Measurements from ENCODE around the gene LHB.
A peak's percentile ranks its signal among the peaks of the same experiment; 100 is the strongest.
"Not testable (repeated sequence)": the region's sequence is repeated elsewhere in the genome, so short reads cannot be mapped to it uniquely, and the experiment has no call there.

LHB gene

DNA sequence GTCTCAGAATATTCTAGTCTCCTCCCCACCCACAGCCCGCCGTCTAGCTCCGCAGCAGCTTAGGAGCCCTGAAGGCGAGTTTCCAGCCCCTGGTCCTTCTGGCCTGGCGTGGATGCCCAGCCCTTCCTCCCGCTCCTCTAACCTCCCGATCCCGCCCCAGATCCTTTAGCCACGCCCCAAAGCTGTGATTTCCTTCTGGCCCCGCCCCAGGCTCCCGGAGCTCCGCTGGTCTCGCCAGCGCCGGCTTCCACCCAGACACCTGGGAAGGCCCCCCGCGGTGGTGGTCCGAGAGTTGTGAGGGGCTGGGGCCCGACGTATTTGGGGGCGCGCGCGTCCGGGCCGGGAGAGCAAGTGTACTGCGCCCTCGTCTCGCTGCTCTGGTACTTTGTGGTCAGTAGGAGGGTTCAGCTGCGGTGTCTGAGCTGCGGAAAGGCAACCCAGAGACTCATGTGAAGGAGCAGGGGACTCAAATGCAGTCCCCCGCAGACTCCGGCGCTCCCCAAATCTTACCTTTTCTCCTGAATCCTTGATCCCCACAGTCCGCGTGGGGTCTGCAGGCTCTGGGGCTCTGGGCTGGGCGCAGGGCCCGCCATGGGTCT, 40.8 kb upstream of the LHB start, which contains the start of gene CGB7:
Gene CGB7 (minus strand): TSS at position 114 of the 599 bp plus-strand sequence. CDS start 2,374 bp downstream, outside the sequence.
- peak within 1 kb of the TSS; percentile 4 for H2AFZ ChIP-seq (ENCODE audit: insufficient read depth, low read length, poor library complexity)
- peaks cover 0 to 2% of the 10 kb centered on the region in 2 experiments for H3K36me3 ChIP-seq (ENCODE audit: control insufficient read depth in 1 of 2, insufficient read depth in 2 of 2, low read length in 2 of 2)
- H3K4ac ChIP-seq (ENCODE audit: low read depth, low read length): no peak within 1 kb of the TSS
- no CpG with 5 or more reads among the region's 38 CpGs for WGBS (ENCODE audit: extremely low coverage, insufficient coverage, insufficient read length)
- no peak within 1 kb of the TSS for H3K27ac ChIP-seq (ENCODE audit: low read depth, low read length)
- peaks cover 4% of the 10 kb centered on the region for H3K79me2 ChIP-seq (ENCODE audit: control insufficient read depth, insufficient read depth, low read length, poor library complexity)
- H2BK120ac ChIP-seq (ENCODE audit: insufficient read depth, low read length, poor library complexity): no peak within 1 kb of the TSS
- H4K12ac ChIP-seq (ENCODE audit: low read depth, low read length): no peak within 1 kb of the TSS
- H3K14ac ChIP-seq (ENCODE audit: low read length): peak within 1 kb of the TSS; percentile 11
- H2BK12ac ChIP-seq (ENCODE audit: low read length): no peak within 1 kb of the TSS
- peak within 1 kb of the TSS; percentile 29 for H4K91ac ChIP-seq (ENCODE audit: low read depth, low read length)
- peaks cover 2% of the 10 kb centered on the region for H3K9me3 ChIP-seq (ENCODE audit: insufficient read depth, low read depth, low read length)
- no peak within 1 kb of the TSS for H3K9ac ChIP-seq (ENCODE audit: low read length)
- H3K23ac ChIP-seq (ENCODE audit: low read length): no peak within 1 kb of the TSS
- peak within 1 kb of the TSS; percentile 62 for H3K4me3 ChIP-seq (ENCODE audit: low read depth, low read length)
- H3K18ac ChIP-seq (ENCODE audit: low read length): peak within 1 kb of the TSS; percentile 42
- peaks cover 5% of the 10 kb centered on the region for H3K27me3 ChIP-seq (ENCODE audit: insufficient read depth, low read length)
- H3K4me2 ChIP-seq (ENCODE audit: low read length): peak within 1 kb of the TSS; percentile 75
- peaks cover 2 to 16% of the 10 kb centered on the region in 2 experiments for H3K4me1 ChIP-seq (ENCODE audit: control insufficient read depth in 1 of 2, insufficient read depth in 2 of 2, low read length in 2 of 2)
- H3K79me1 ChIP-seq (ENCODE audit: low read length): peaks cover 16% of the 10 kb centered on the region
- peak within 1 kb of the TSS; percentile 46 for H4K8ac ChIP-seq (ENCODE audit: low read depth, low read length)
- peak in 1 of 2 donors; percentile 62 for DNase-seq
- no peak within 1 kb of the TSS for H2BK5ac ChIP-seq (ENCODE audit: low read depth, low read length, poor library complexity)
- H2AK5ac ChIP-seq (ENCODE audit: low read length): no peak within 1 kb of the TSS

DNA sequence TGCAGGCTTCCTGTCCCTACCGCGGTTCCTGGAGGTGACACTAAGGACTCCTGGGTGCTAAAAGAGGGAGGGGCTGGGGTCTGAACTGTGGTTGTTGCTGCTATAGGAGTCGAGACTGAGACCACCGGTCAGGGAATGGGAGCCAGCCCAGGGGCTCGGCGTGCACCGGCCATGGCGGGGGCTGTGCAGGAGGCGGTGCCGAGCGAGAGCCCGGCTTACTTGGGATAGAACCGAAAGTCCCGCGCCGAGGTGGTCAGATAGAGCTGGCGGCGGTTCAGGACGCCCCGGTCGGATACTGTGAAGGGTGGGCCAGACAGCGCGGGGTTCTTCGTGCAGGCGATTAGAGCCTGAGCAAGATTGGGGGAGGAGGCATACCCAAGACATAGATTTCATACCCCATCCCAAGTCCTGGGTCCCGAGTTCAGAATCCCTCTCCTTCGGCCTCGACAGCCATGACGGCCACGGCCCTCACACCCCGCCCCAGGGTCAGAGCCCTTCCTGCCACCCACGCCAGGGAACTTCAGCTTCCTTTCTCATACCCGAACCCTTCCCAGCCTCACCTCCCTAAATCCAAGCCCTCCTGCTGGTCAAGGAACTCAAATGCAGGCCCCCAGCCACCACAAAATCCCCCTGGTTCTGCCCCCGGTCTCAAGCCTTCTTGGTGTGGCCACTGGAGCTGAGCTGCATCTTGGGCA, 40.2 kb upstream of the LHB start:
- not testable (repeated sequence) for H3K9ac ChIP-seq (ENCODE audit: low read length); DNase-seq; H3K9me3 ChIP-seq (ENCODE audit: insufficient read depth, low read depth, low read length); H3K36me3 ChIP-seq (ENCODE audit: control insufficient read depth in 1 of 2, insufficient read depth in 2 of 2, low read length in 2 of 2); H2BK5ac ChIP-seq (ENCODE audit: low read depth, low read length, poor library complexity); H3K18ac ChIP-seq (ENCODE audit: low read length); H2AK5ac ChIP-seq (ENCODE audit: low read length); H4K12ac ChIP-seq (ENCODE audit: low read depth, low read length); H3K27me3 ChIP-seq (ENCODE audit: insufficient read depth, low read length); H3K27ac ChIP-seq (ENCODE audit: low read depth, low read length); H3K23ac ChIP-seq (ENCODE audit: low read length); H2BK12ac ChIP-seq (ENCODE audit: low read length); H3K4ac ChIP-seq (ENCODE audit: low read depth, low read length); H2BK120ac ChIP-seq (ENCODE audit: insufficient read depth, low read length, poor library complexity); H3K79me2 ChIP-seq (ENCODE audit: control insufficient read depth, insufficient read depth, low read length, poor library complexity)
- peaks cover 16% of the 10 kb centered on the region for H3K79me1 ChIP-seq (ENCODE audit: low read length)
- H3K4me3 ChIP-seq (ENCODE audit: low read depth, low read length): peak overlapping the region; percentile 50
- peak overlapping the region; percentile 46 for H4K8ac ChIP-seq (ENCODE audit: low read depth, low read length)
- peak overlapping the region; percentile 75 for H3K4me2 ChIP-seq (ENCODE audit: low read length)
- H3K4me1 ChIP-seq (ENCODE audit: control insufficient read depth in 1 of 2, insufficient read depth in 2 of 2, low read length in 2 of 2): peaks cover 2 to 16% of the 10 kb centered on the region in 2 experiments
- peak overlapping the region; percentile 29 for H4K91ac ChIP-seq (ENCODE audit: low read depth, low read length)
- peak overlapping the region; percentile 11 for H3K14ac ChIP-seq (ENCODE audit: low read length)
- WGBS (ENCODE audit: extremely low coverage, insufficient coverage, insufficient read length): no CpG with 5 or more reads among the region's 34 CpGs
- peak overlapping the region; percentile 4 for H2AFZ ChIP-seq (ENCODE audit: insufficient read depth, low read length, poor library complexity)

DNA sequence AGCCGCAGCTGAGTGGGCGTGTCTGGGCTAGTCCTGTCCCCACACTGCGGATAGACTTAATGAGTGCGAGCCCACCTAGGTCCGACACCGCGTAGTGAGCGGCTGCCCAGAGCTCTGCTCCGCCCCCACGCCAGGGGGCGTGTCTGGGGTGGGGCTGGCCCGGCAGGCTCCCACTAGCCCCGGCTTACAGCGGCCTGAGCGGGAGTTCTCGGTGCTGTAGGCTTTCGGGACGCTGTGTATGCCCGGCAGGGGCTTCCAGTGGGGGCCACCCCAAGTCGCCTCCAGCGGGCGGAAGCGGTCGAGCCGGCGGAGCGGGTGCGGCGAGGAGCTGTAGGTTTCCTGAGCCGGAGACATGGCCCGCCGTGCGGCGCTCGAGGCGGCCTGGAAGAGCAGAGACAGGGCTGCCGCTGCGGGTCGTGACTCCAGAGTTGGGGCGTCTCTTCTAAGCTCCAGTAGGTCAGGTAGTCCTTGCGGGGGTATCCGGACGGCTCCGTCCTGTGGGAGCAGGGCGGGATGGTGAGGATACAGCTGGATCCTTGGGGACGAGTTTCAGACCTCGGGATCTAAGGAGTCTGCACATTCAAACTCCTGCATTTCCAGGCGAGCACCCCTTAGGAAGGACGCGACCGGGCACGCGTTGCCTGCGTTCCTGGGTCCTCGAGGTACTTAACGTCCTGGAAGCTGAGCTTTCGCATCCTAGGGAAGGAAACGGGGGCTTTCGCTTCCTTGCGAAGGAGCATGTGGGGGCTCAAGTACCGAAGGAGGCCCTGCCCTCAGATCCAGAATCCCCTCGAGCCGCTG, 39.4 kb upstream of the LHB start:
- Histone ChIP-seq H3K79me2 (ENCODE audit: control insufficient read depth, insufficient read depth, low read length, poor library complexity) (peaks cover 4% of the 10 kb centered on the region), H3K9me3 (ENCODE audit: insufficient read depth, low read depth, low read length) (peaks cover 2% of the 10 kb centered on the region), H3K36me3 (ENCODE audit: control insufficient read depth in 1 of 2, insufficient read depth in 2 of 2, low read length in 2 of 2) (no peaks in the 10 kb centered on the region), H3K4me2 (ENCODE audit: low read length) (peak overlapping the region; percentile 75), H3K23ac (ENCODE audit: low read length) (no peak overlapping the region), H3K27me3 (ENCODE audit: insufficient read depth, low read length) (peaks cover 5% of the 10 kb centered on the region), H2BK120ac (ENCODE audit: insufficient read depth, low read length, poor library complexity) (peak overlapping the region; percentile 26), H4K8ac (ENCODE audit: low read depth, low read length) (peak overlapping the region; percentile 46), H3K79me1 (ENCODE audit: low read length) (peaks cover 16% of the 10 kb centered on the region), H3K9ac (ENCODE audit: low read length) (no peak overlapping the region), H4K91ac (ENCODE audit: low read depth, low read length) (peak overlapping the region; percentile 29), H2AK5ac (ENCODE audit: low read length) (no peak overlapping the region), H3K27ac (ENCODE audit: low read depth, low read length) (no peak overlapping the region), H3K4me3 (ENCODE audit: low read depth, low read length) (peak overlapping the region; percentile 53), H4K12ac (ENCODE audit: low read depth, low read length) (no peak overlapping the region), H2BK12ac (ENCODE audit: low read length) (no peak overlapping the region), H3K4ac (ENCODE audit: low read depth, low read length) (peak overlapping the region; percentile 31), H2AFZ (ENCODE audit: insufficient read depth, low read length, poor library complexity) (peak overlapping the region; percentile 69), H2BK5ac (ENCODE audit: low read depth, low read length, poor library complexity) (no peak overlapping the region), H3K18ac (ENCODE audit: low read length) (peak overlapping the region; percentile 42), H3K14ac (ENCODE audit: low read length) (peak overlapping the region; percentile 11), H3K4me1 (ENCODE audit: control insufficient read depth in 1 of 2, insufficient read depth in 2 of 2, low read length in 2 of 2) (peaks cover 2 to 16% of the 10 kb centered on the region in 2 experiments)
- DNase-seq: peak; percentile 17 to 58
- no CpG with 5 or more reads among the region's 63 CpGs for WGBS (ENCODE audit: extremely low coverage, insufficient coverage, insufficient read length)

DNA sequence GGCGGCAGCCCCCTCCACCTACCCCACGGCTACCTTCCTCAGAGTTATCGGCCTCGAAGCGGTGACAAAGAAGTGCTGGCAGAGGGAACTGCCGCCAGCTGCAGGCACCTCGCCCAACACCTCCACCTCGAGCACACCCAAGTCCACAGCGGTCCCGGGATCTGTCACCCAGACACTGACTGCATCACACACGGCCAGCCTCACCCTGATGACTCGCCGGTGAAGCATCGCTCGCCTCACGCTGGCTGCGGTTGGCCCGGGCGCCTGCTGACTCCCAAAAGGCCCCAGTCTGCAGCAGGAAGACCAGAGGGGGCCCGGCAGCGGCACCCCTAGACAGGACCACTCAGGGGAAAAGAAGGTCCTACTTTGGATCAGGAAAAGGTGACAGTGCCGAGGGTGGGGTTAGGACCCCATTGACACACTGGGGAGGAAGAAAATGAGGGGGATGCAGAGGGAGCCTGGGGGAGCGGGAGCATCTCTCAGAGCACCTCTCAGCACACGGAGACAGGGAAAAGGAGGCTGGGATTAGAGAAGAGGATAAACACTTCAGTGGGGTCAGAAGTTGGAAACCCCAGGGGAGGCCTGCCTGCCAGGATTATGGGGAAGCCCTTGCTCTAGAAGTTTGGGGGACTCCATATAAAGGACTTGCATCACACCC, 33.6 kb upstream of the LHB start:
- H3K79me2 ChIP-seq (ENCODE audit: control insufficient read depth, insufficient read depth, low read length, poor library complexity); H3K27me3 ChIP-seq (ENCODE audit: insufficient read depth, low read length); H4K8ac ChIP-seq (ENCODE audit: low read depth, low read length); H3K4ac ChIP-seq (ENCODE audit: low read depth, low read length); H3K4me2 ChIP-seq (ENCODE audit: low read length); DNase-seq; H2BK5ac ChIP-seq (ENCODE audit: low read depth, low read length, poor library complexity); H3K9me3 ChIP-seq (ENCODE audit: insufficient read depth, low read depth, low read length); H3K23ac ChIP-seq (ENCODE audit: low read length); H2AFZ ChIP-seq (ENCODE audit: insufficient read depth, low read length, poor library complexity); H3K27ac ChIP-seq (ENCODE audit: low read depth, low read length); H4K12ac ChIP-seq (ENCODE audit: low read depth, low read length); H3K79me1 ChIP-seq (ENCODE audit: low read length); H3K4me3 ChIP-seq (ENCODE audit: low read depth, low read length); H3K9ac ChIP-seq (ENCODE audit: low read length); H3K36me3 ChIP-seq (ENCODE audit: control insufficient read depth in 1 of 2, insufficient read depth in 2 of 2, low read length in 2 of 2); H3K4me1 ChIP-seq (ENCODE audit: control insufficient read depth in 1 of 2, insufficient read depth in 2 of 2, low read length in 2 of 2): not testable (repeated sequence)
- WGBS (ENCODE audit: extremely low coverage, insufficient coverage, insufficient read length): no CpG with 5 or more reads among the region's 24 CpGs
- H3K14ac ChIP-seq (ENCODE audit: low read length): peak overlapping the region; percentile 66
- H2BK12ac ChIP-seq (ENCODE audit: low read length): peak overlapping the region; percentile 71
- H4K91ac ChIP-seq (ENCODE audit: low read depth, low read length): peak overlapping the region; percentile 43
- peak overlapping the region; percentile 45 for H3K18ac ChIP-seq (ENCODE audit: low read length)
- H2BK120ac ChIP-seq (ENCODE audit: insufficient read depth, low read length, poor library complexity): peak overlapping the region; percentile 31
- H2AK5ac ChIP-seq (ENCODE audit: low read length): peak overlapping the region; percentile 19

Measured in trophoblast cell (in vitro differentiated cells and primary cell).